GM19099 (cell line): ENCODE results near the gene EPHA4.

Experiments used
- POLR2A ChIP-seq: IDR thresholded peaks from 3 replicates; pipeline ENCODE4 v1.6.1; 2011; ENCODE audit warnings: low read depth; ENCODE audit not compliant: insufficient read length; ENCODE audit errors: extremely low read depth

The EPHA4 gene

GRCh38 chr2:221588306-221588985, 16.3 kb upstream of the EPHA4 start:
- TF ChIP-seq POLR2A, result no peak

- no peak for TF ChIP-seq POLR2A
Measured at GRCh38 chr2:221581986-221582385, 9.9 kb upstream of the EPHA4 start.

GRCh38 chr2:221574231-221574570, 2.1 kb upstream of the EPHA4 start:
- TF ChIP-seq POLR2A, result no peak

DNA sequence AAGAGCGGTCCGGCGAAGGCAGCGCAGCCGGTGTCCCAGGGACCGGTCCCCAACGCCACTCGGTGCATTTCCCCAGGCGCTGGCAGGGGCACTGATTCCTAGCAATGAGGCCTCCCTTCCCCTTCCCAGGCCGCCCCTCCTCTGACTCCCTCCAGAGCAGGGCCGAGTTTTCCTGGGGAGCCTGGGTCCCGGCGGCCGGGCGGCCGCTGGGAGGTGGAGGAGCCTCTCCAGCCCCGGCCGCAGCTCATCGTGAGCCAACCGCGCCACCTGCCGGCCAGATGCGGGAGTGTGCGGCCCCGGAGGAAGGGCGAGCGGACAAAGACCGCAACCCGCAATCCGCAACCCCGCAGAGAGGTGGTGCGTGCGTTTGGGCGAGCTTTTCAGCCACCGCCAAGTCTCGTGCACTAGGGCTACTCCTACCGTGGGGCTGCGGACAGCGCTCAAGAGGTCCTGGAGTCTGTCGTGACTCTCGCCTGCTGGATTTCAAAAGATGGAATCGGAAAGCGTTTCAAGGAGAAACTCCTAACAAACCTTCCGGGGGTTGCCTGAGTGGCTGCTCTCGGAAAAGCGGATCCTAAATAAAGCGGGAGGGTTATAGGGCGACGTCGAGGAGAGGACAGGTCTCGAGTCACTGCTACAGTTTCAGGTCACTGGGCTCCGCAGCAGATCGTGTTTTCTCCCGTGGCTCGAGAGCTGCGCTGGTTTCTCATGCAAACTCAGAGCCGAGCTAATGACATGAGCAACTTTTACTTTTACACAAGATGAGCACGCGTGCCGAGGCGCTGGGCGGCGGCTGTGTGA, 1.5 kb upstream of the EPHA4 start:
- no peak for TF ChIP-seq POLR2A

GRCh38 chr2:221572821-221573429, 821 bp upstream of the EPHA4 start:
- TF ChIP-seq POLR2A, result no peak

DNA sequence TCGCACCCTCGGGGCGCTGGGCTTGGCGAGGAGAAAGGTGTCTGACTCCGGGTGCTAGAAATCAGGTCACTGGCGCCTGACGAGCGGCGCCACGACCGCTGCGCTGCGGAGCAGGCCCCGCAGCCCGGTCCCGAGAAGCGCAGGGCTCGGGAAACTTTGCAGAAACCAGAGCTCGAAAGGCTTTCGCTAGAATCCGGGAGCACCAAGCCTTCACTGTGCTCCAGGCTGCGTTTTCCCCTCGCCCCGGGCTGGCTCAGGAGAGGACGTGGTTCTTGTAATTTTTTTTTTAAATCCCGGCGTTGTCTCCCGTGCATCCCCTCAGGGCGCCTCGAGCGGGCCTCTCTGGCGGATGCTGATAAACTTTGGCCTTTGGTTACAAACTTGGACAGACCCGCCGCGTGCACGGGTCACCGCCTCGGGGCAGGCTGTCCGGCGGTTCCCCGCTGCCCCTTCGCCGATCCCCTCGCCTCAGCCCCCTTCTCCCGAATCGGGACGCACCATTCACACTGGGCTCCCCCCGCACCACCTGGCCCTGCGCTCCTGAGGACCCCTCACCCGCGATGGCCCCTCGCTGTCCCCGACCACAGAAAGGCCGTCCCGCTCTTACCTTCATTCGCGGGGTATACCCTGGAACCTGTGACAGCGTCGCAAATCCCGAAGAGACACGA, 419 bp downstream of the EPHA4 start:
- TF ChIP-seq POLR2A, result no peak

DNA sequence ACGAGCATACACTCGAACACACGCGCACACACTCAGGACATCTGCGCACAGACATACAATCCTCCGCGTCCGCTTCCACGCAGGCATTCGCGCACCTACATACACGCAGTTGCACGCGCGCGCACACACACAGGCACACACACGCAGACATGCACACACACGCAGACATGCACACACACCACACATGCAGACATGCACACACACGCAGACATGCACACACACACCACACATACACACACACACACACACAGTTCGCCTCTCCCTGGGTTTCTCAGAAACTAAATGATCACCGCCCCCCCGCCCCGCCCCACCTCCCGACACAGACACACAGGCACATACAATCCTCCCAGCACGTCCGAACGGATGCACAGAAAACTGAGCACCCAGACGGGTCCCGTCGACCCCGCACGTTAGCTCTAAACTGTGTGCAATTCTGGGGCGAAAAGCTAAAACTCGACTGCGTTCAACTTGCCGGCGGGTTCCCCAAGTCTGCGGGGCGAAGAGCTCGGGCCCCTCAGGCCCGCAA, 1.0 kb downstream of the EPHA4 start:
- no peak for TF ChIP-seq POLR2A

GRCh38 chr2:221570321-221570935, 1.7 kb downstream of the EPHA4 start:
- no peak for TF ChIP-seq POLR2A

DNA sequence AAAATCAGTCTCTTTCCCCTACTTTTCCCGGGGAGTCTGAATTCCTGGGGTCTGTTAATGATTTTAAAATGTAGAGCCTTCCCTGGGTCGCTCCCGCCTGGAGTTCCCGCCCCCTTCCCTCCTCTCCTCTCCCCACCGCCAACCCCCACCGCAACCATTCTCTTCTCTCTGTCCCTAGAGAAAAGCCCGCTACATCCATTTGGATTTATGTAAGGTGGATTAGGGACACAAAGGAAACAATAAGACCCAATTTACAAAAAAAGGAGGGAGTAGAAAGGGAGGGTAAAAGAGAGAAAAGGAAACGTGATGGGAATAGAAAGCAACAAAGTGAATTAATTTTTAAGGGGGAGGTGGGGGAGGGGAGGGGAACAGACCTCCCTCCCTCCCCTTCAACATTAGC, 2.2 kb downstream of the EPHA4 start:
- TF ChIP-seq POLR2A, result no peak

- no peak for TF ChIP-seq POLR2A
Measured at GRCh38 chr2:221569425-221569845, 2.7 kb downstream of the EPHA4 start.

- TF ChIP-seq POLR2A, result no peak
Measured at GRCh38 chr2:221568299-221568698, 3.8 kb downstream of the EPHA4 start.

GRCh38 chr2:221567809-221568208, 4.3 kb downstream of the EPHA4 start:
- no peak for TF ChIP-seq POLR2A

DNA sequence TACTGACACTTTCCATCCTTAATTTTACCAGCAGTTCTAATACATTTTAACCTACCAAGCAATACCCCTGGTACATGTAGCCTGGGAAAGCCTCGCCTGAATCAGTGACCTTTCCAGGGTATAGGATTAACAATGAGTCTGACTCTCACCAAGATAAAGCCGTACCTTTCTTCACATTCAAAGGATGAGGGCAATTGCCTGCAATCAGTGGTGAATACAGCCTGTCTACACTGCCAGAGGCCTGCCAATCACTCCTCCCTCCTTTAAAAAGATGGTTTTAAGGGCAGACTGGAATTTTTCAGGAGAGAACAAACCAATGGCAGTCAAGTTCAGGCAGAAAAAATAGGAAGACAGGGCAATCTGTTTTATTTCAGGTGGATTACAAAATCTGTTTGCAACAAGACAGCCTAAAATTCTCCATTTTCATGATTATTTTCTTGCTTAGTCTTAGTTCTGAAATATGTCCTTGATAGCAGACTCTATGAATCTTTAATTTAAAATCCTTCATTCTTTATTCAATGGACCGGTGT, 4.8 kb downstream of the EPHA4 start:
- TF ChIP-seq POLR2A, result no peak

- no peak for TF ChIP-seq POLR2A
Measured at GRCh38 chr2:221563270-221563985, 8.7 kb downstream of the EPHA4 start.
